CD4-positive, alpha-beta T cell (primary cell): ENCODE results near the gene SLIT2. TPM values are rescaled to one million over a fixed set of nuclear protein-coding genes. Genes with fewer than 3 reads are reported as not detected.

Experiments
- ATAC-seq: fragments of 200-7000 bp; cut with Tn5 transposase; one replicate; pipeline ENCODE4 v1.10.0; 2022; ENCODE audit warnings: mild to moderate bottlenecking; ENCODE audit not compliant: poor library complexity
- CTCF ChIA-PET: fragments of 350-600 bp; sonication (Branson Sonifier 250); formaldehyde crosslinking; loops from one replicate; lab custom pipeline; 2021; ENCODE audit warnings: antibody characterized with exemption, inconsistent platforms; lab: Charles Lee
- POLR2A ChIA-PET: fragments of 350-600 bp; sonication (Branson Sonifier 250); formaldehyde crosslinking; loops from one replicate; lab custom pipeline; 2021; ENCODE audit warnings: antibody characterized with exemption, inconsistent platforms; lab: Charles Lee
- DNase-seq, 14 experiments: peaks; one replicate each; pipeline ENCODE4 v3.0.0-alpha.2; 2013 to 2020; ENCODE audit warnings: mixed read lengths in 2 of 14
- H3K27ac ChIP-seq, 2 donors: one replicate each; pipeline versions ENCODE4 v1.5.1 to v1.7.0; 2013; ENCODE audit warnings: low read length in 2 of 2, low read depth in 1 of 2, mild to moderate bottlenecking in 1 of 2
- H3K27me3 ChIP-seq, 2 experiments: 1 replicate in 1 of 2; 2 replicates in 1 of 2; pipeline versions ENCODE4 v1.6.1 to v1.7.0; 2013; ENCODE audit warnings: low read length in 2 of 2, control low read depth in 1 of 2, mild to moderate bottlenecking in 1 of 2, moderate library complexity in 1 of 2; ENCODE audit not compliant: insufficient read depth in 2 of 2, control insufficient read depth in 1 of 2
- H3K36me3 ChIP-seq: one replicate; pipeline ENCODE4 v1.6.1; 2013; ENCODE audit warnings: low read length, control low read depth; ENCODE audit not compliant: insufficient read depth
- H3K4me1 ChIP-seq: one replicate; pipeline ENCODE4 v1.6.1; 2013; ENCODE audit warnings: low read length, control low read depth; ENCODE audit not compliant: insufficient read depth
- H3K4me3 ChIP-seq: one replicate; pipeline ENCODE4 v1.5.1; 2013; ENCODE audit warnings: mild to moderate bottlenecking, low read length, moderate library complexity
- H3K9me3 ChIP-seq, 2 experiments: 1 replicate in 1 of 2; 2 replicates in 1 of 2; pipeline versions ENCODE4 v1.6.1 to v1.7.0; 2013; ENCODE audit warnings: low read length in 2 of 2, mild to moderate bottlenecking in 2 of 2, control low read depth in 1 of 2, moderate library complexity in 1 of 2; ENCODE audit not compliant: control insufficient read depth in 1 of 2, insufficient read depth in 1 of 2
- H3K27ac Mint-ChIP-seq: one replicate; pipeline ENCODE4 v1.8.0; 2020; ENCODE audit warnings: mixed read lengths
- H3K27me3 Mint-ChIP-seq: one replicate; pipeline ENCODE4 v1.8.0; 2021; ENCODE audit warnings: mixed read lengths
- H3K36me3 Mint-ChIP-seq: one replicate; pipeline ENCODE4 v1.8.0; 2021; ENCODE audit warnings: low read depth, mixed read lengths
- H3K4me1 Mint-ChIP-seq: one replicate; pipeline ENCODE4 v1.8.0; 2021; ENCODE audit warnings: low read depth, mixed read lengths
- H3K4me3 Mint-ChIP-seq: one replicate; pipeline ENCODE4 v1.8.0; 2020; ENCODE audit warnings: mild to moderate bottlenecking, mixed read lengths
- H3K9me3 Mint-ChIP-seq: one replicate; pipeline ENCODE4 v1.8.0; 2020; ENCODE audit warnings: mixed read lengths
- CTCF ChIP-seq: fragments of 200-600 bp; IDR thresholded peaks from one replicate; pipeline ENCODE4 v1.8.0; 2022; ENCODE audit warnings: antibody characterized with exemption, mild to moderate bottlenecking
- intact Hi-C, 2 experiments: fragments of 100-400 bp; cut with DNase I in 1 of 2; cut with micrococcal nuclease in 1 of 2; formaldehyde crosslinking; loops; one replicate each; pipeline versions ENCODE4 v1.15.1 to v1.9.0; 2023 to 2025; cut with DNase I, micrococcal nuclease
- total RNA-seq, 174 experiments: library from RNA in 2 of 174; stranded (reverse) in 2 of 174; gene quantifications; one replicate each; pipeline ENCODE4 v1.2.3 and lab custom pipeline; 2021 to 2026

Gene SLIT2
- total RNA-seq, 2 experiments from 2014 or later = not detected

- H3K27me3 ChIP-seq = no peaks in the 10 kb centered on the region
- H3K4me3 Mint-ChIP-seq = no peak overlapping the region
- H3K36me3 Mint-ChIP-seq = no peaks in the 10 kb centered on the region
- no peak for ATAC-seq
- H3K4me3 ChIP-seq = no peak overlapping the region
- H3K4me1 ChIP-seq = no peaks in the 10 kb centered on the region
- CTCF ChIA-PET = no interaction called here
- peaks cover 6% of the 10 kb centered on the region for H3K9me3 Mint-ChIP-seq
- H3K4me1 Mint-ChIP-seq = no peaks in the 10 kb centered on the region
- DNase-seq = no peak
- no peaks in the 10 kb centered on the region for H3K9me3 ChIP-seq
- intact Hi-C loops = no loop called here
- H3K27ac Mint-ChIP-seq = no peak overlapping the region
- POLR2A ChIA-PET = no interaction called here
- no peak for TF ChIP-seq CTCF
- no peaks in the 10 kb centered on the region for H3K27me3 Mint-ChIP-seq
- H3K36me3 ChIP-seq = no peaks in the 10 kb centered on the region
- no peak overlapping the region for H3K27ac ChIP-seq
Measured at GRCh38 chr4:20217951-20218350, 33.8 kb upstream of the SLIT2 start.

- no peak for ATAC-seq
- H3K4me1 Mint-ChIP-seq = no peaks in the 10 kb centered on the region
Measured at GRCh38 chr4:20219521-20219920, 32.2 kb upstream of the SLIT2 start.

GRCh38 chr4:20237894-20238537, 13.7 kb upstream of the SLIT2 start:
- no peak overlapping the region for H3K27ac ChIP-seq
- no peaks in the 10 kb centered on the region for H3K27me3 ChIP-seq
- no peak for DNase-seq
- ATAC-seq = no peak
- intact Hi-C loops = no loop called here
- H3K4me1 Mint-ChIP-seq = no peaks in the 10 kb centered on the region
- no peaks in the 10 kb centered on the region for H3K4me1 ChIP-seq
- ChIA-PET POLR2A (no interaction called here), CTCF (no interaction called here)
- no peak overlapping the region for H3K4me3 ChIP-seq
- no peak overlapping the region for H3K4me3 Mint-ChIP-seq
- H3K36me3 ChIP-seq = no peaks in the 10 kb centered on the region
- no peaks in the 10 kb centered on the region for H3K9me3 ChIP-seq
- peaks cover 7% of the 10 kb centered on the region for H3K9me3 Mint-ChIP-seq
- no peaks in the 10 kb centered on the region for H3K36me3 Mint-ChIP-seq
- TF ChIP-seq CTCF = no peak
- H3K27ac Mint-ChIP-seq = no peak overlapping the region
- no peaks in the 10 kb centered on the region for H3K27me3 Mint-ChIP-seq

More at GRCh38 chr4:20219521-20219920, 32.2 kb upstream of the SLIT2 start:
- no peaks in the 10 kb centered on the region for H3K27me3 Mint-ChIP-seq
- H3K9me3 ChIP-seq = no peaks in the 10 kb centered on the region
- no peaks in the 10 kb centered on the region for H3K36me3 ChIP-seq
- no peak for DNase-seq
- no peaks in the 10 kb centered on the region for H3K36me3 Mint-ChIP-seq
- POLR2A ChIA-PET = interaction anchor here (1.1 kb wide), 1 partner anchor 25 kb away, joined by 3 read pairs; no protein-coding TSS in a partner anchor
- H3K27ac Mint-ChIP-seq = no peak overlapping the region
- intact Hi-C loops = no loop called here
- no peak overlapping the region for H3K4me3 ChIP-seq
- CTCF ChIA-PET = no interaction called here
- no peak overlapping the region for H3K27ac ChIP-seq
- no peak for TF ChIP-seq CTCF
- H3K4me3 Mint-ChIP-seq = no peak overlapping the region
- peaks cover 6% of the 10 kb centered on the region for H3K9me3 Mint-ChIP-seq
- H3K27me3 ChIP-seq = no peaks in the 10 kb centered on the region
- H3K4me1 ChIP-seq = no peaks in the 10 kb centered on the region
